PC-3 (cell line): ENCODE results near the gene DCP1B.

ENCODE experiments used
- CTCF ChIP-seq: fragments of 300-600 bp; sonication (generic); conservative IDR thresholded peaks from 2 replicates; pipeline ENCODE4 v1.5.1; 2017; ENCODE audit warnings: antibody characterized with exemption, low read depth, mild to moderate bottlenecking, low read length
- EZH2 ChIP-seq: fragments of 300-600 bp; sonication (generic); IDR thresholded peaks from one replicate; pipeline ENCODE4 v1.6.1; 2017; ENCODE audit warnings: antibody characterized with exemption, mild to moderate bottlenecking, low read length; ENCODE audit not compliant: unreplicated experiment

- TF ChIP-seq CTCF = no peak
- TF ChIP-seq EZH2 = no peak
Observed at GRCh38 chr12:1929241-1929984, 74.8 kb downstream of the DCP1B start.
